Heart left ventricle (tissue), 16 donors: ENCODE measurements around the gene UTRN. TPM values are rescaled to one million over a fixed set of nuclear protein-coding genes. Genes with fewer than 3 reads are reported as not detected.
A peak's percentile ranks its signal among the peaks of the same experiment; 100 is the strongest.

Source experiments
- ATAC-seq, 4 donors: fragments of 200-7000 bp; cut with Tn5 transposase; one replicate each; pipeline ENCODE4 v1.9.1; 2020 to 2022; ENCODE audit warnings: moderate library complexity in 4 of 4, mild to moderate bottlenecking in 3 of 4, moderate number of reproducible peaks in 1 of 4
- DNase-seq, 5 donors: peaks; one replicate each; pipeline ENCODE4 v3.0.0-alpha.2; 2020
- H3K27ac ChIP-seq, 12 donors: fragments of 200-600 bp; sonication (generic) in 4 of 12; one replicate each; pipeline versions ENCODE4 v1.5.0 to v1.8.0; 2016 to 2022; ENCODE audit warnings: mild to moderate bottlenecking in 2 of 12
- H3K27me3 ChIP-seq, 9 donors: fragments of 200-600 bp; sonication (generic) in 2 of 9; one replicate each; pipeline versions ENCODE4 v1.5.1 to v1.8.0; 2016 to 2022; ENCODE audit warnings: mild to moderate bottlenecking in 3 of 9
- H3K36me3 ChIP-seq, 9 donors: fragments of 200-600 bp; sonication (generic) in 2 of 9; one replicate each; pipeline versions ENCODE4 v1.5.0 to v1.8.0; 2018 to 2022; ENCODE audit warnings: mild to moderate bottlenecking in 2 of 9
- H3K4me1 ChIP-seq, 12 donors: fragments of 200-600 bp; sonication (generic) in 4 of 12; one replicate each; pipeline versions ENCODE4 v1.5.0 to v1.8.0; 2016 to 2022; ENCODE audit warnings: mild to moderate bottlenecking in 3 of 12
- H3K4me3 ChIP-seq, 12 donors: fragments of 200-600 bp; sonication (generic) in 4 of 12; one replicate each; pipeline versions ENCODE4 v1.5.0 to v1.8.0; 2017 to 2022; ENCODE audit warnings: mild to moderate bottlenecking in 9 of 12, moderate library complexity in 4 of 12
- H3K9me3 ChIP-seq, 12 donors: fragments of 200-600 bp; sonication (generic) in 4 of 12; one replicate each; pipeline versions ENCODE4 v1.5.0 to v1.8.0; 2016 to 2022; ENCODE audit warnings: mild to moderate bottlenecking in 1 of 12
- CTCF ChIP-seq, 12 donors: fragments of 200-600 bp; sonication (generic) in 4 of 12; IDR thresholded peaks; one replicate each; pipeline versions ENCODE4 v1.5.0 to v1.8.0; 2018 to 2022; ENCODE audit warnings: antibody characterized with exemption in 12 of 12, mild to moderate bottlenecking in 5 of 12
- POLR2A ChIP-seq, 2 donors: fragments of 450-650 bp; IDR thresholded peaks; one replicate each; pipeline ENCODE4 v1.6.1; 2017; ENCODE audit warnings: antibody characterized with exemption in 2 of 2, mild to moderate bottlenecking in 2 of 2, moderate library complexity in 2 of 2
- WGBS, 4 donors: extraction: QIAGEN DNeasy Blood & Tissue Kit in 2 of 4; methylation state at CpG; one replicate each; pipeline versions ENCODE4 v1.1.5 to v1.1.7; 2013 to 2018; 5-methylcytosine and 5-hydroxymethylcytosine counted together
- intact Hi-C, 10 donors: fragments of 100-400 bp; cut with DNase I; formaldehyde crosslinking; loops; one replicate each; pipeline versions ENCODE4 v1.11.1 to v1.14.2; 2022
- polyA plus RNA-seq, 2 donors: library from polyadenylated mRNA; stranded (reverse); fragments of 200-250 nt; gene quantifications; one replicate each; pipeline ENCODE4 v1.2.3, GENCODE V29; 2013
- total RNA-seq, 9 donors: library from RNA; depleted of rRNA in 2 of 9; stranded (reverse); fragments of >200 nt in 2 of 9; fragmentation: NEBNext Ultra II Directional in 3 of 9; extraction: Animal tissue kit (Norgen Biotek cat#: 25700) in 3 of 9; gene quantifications; one replicate each; pipeline versions ENCODE4 v1.1.0 to v1.2.4, GENCODE V29; 2016 to 2023
- donor health status: ischemic (EF 13 %, LVEDD 7.1; RV severe dilation, severe dysfunction).
- donor health status: healthy with polysubstance abuse.
- donor health status: DM: no; HTN: yes; CAD: no.
- donor health status: DM: no; HTN: no; CAD: no.
- donor health status: ischemic (EF 25% LVEDD 6.9; RV normal size, moderate dysfunction).
- donor health status: ischemic (EF 25% LVEDD 5.7; RV mildly dilated, moderate dysfunction).
- donor health status: healthy.
- donor health status: DM: yes; HTN: yes; CAD: no.
- donor health status: ischemic (EF 35%, LVEDD 5.7; RV mildly dilated, moderate dysfunction).
- donor health status: nonischemic (EF 11% LVEDD 7.7; RV severe dilation, severe dysfunction).
- donor health status: DM: yes; HTN: yes; CAD: no.
- donor health status: PGD.
- donor health status: ischemic (EF 29% LVEDD 5.4; RV normal size, mild dysfunction).
- donor health status: nonischemic (EF 23%, LVEDD 6.1; RV moderate dilation, normal function).

Gene UTRN
- total and polyA plus RNA-seq, 11 donors = 13.9 to 129 (median 77.4) TPM

- no peak for ATAC-seq
- WGBS, 4 donors = 57 to 64% (median 61%) methylated on average over 4 of the region's 4 CpGs
- no peaks in the 10 kb centered on the region for H3K36me3 ChIP-seq
- TF ChIP-seq POLR2A (IDR thresholded peaks at IDR 0.05) = no peak
- no peaks in the 10 kb centered on the region for H3K27me3 ChIP-seq
- peaks cover 0 to 5% (median 0%) of the 10 kb centered on the region in 12 donors for H3K9me3 ChIP-seq
- no peak for DNase-seq
- peak overlapping the region in 4 of 12 donors; percentile 50 to 69 (median 66) for H3K27ac ChIP-seq
- H3K4me1 ChIP-seq = peaks cover 0 to 79% (median 42%) of the 10 kb centered on the region in 12 donors
- intact Hi-C loops = no loop called here
- H3K4me3 ChIP-seq = no peak overlapping the region
Observed at GRCh38 chr6:144326393-144326792, 41.3 kb downstream of the UTRN start.

DNA sequence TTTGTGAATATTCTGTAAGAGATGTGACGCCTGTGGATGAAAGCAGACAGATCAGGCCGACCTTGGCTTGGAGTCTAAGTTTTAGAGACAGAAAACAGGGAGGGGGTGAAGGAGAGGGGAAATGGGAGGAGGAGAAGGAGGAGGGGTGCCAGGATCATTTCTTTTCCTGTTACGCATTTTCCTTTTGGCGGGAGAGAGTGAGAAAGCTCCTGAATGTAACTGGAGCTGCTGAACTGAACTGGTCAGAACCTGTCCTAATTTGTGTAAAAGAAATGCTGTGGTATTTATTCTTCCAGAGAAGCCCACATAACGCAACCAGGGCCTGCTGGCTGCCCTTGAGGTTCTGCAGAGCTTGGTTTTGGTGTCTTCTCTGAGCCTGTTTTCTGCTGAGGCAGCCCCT, 41.9 kb downstream of the UTRN start:
- WGBS, 4 donors = 47 to 68% (median 58%) methylated on average over 5 of the region's 5 CpGs
- Histone ChIP-seq H3K4me3 (peak overlapping the region in 1 of 12 donors; percentile 21), H3K9me3 (peaks cover 0 to 5% (median 0%) of the 10 kb centered on the region in 12 donors), H3K4me1 (peaks cover 0 to 78% (median 45%) of the 10 kb centered on the region in 12 donors), H3K27me3 (no peaks in the 10 kb centered on the region), H3K27ac (peak overlapping the region in 11 of 12 donors; percentile 6 to 71 (median 50)), H3K36me3 (no peaks in the 10 kb centered on the region)
- ATAC-seq (peak; percentile 15 to 70 (median 38)), DNase-seq (no peak)
- TF ChIP-seq POLR2A (IDR thresholded peaks at IDR 0.05) (no peak), CTCF (IDR thresholded peaks at IDR 0.05) (no peak)
- intact Hi-C loops = no loop called here

DNA sequence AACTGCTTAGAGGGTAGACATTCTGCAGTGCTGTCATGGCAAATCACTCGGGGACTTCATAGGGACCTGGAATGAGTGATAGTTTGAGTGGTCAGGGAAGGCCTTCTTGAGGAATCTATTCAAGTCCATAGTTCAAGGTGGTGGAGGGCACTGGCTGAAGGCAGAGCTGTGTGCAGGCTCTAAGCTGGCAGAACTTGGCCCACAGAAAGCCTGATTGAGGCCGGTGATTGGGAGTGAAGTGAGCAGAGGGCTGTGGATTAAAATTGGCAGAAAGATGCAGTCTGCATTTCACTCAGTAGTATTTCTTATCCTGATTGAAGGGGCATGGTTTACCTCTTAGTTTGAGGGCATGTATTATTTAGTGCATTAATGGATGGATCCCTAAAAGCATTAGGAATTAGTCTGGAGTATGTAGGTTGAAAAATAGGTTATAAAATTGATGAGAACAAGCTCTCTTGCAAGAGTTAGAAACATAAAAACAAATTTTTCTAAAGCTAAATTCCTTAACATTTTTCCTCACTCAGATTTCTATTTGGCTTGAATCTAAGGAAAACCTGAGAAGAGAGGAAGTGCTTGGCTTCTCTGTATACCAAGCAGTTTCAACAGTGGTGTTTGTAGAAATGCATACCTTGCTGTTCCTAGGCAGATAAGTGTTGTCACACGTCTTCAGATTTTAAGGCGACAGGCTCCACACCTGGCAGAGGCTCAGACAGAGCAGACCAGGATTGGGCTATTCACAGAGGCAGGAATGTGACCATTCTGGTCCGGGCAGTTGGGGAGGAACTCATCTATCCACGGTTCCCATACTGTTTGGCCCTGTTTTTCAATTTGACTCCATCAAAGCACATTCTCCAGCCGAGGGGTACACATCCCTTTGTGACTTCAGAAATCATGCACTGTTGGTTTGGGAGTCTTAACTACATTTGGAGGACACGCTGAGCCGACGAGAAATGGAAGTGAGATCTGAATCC, 45.2 kb downstream of the UTRN start:
- intact Hi-C loops = no loop called here
- ATAC-seq (peak in 2 of 4 donors; percentile 10 to 32), DNase-seq (no peak)
- WGBS, 4 donors = 66 to 72% (median 67%) methylated on average over 10 of the region's 10 CpGs
- Histone ChIP-seq H3K27ac (peak overlapping the region in 1 of 12 donors; percentile 3), H3K4me1 (peaks cover 0 to 70% (median 56%) of the 10 kb centered on the region in 12 donors), H3K36me3 (no peaks in the 10 kb centered on the region), H3K9me3 (peaks cover 0 to 4% (median 0%) of the 10 kb centered on the region in 12 donors), H3K4me3 (no peak overlapping the region), H3K27me3 (no peaks in the 10 kb centered on the region)
- TF ChIP-seq POLR2A (IDR thresholded peaks at IDR 0.05) (no peak), CTCF (IDR thresholded peaks at IDR 0.05) (no peak)

DNA sequence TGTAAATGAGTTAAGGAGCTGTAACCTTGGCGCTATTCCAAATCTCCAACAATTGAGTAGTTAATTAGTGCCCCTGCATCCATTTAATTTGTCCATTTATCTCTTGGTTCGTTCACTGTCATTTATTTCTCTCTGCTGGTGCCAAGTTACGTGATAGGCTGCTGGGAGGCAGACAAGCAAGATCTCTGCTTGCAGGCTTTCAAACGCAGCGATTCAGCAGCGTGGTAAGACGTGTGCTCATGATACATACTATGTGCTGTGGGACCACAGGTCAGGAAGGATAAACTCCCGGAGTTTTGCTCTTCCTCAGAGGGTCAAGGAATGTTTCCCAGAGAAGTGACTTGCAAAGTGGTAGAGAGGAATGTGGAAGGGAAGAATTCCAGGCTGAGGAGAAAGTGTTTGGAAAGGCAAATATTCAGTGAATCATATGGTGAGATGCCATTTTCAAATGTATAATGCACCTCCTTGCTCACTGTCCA, 46.4 kb downstream of the UTRN start:
- H3K4me1 ChIP-seq = peaks cover 0 to 78% (median 64%) of the 10 kb centered on the region in 12 donors
- H3K4me3 ChIP-seq = no peak overlapping the region
- TF ChIP-seq POLR2A (IDR thresholded peaks at IDR 0.05) (no peak), CTCF (IDR thresholded peaks at IDR 0.05) (no peak)
- DNase-seq = no peak
- no peaks in the 10 kb centered on the region for H3K36me3 ChIP-seq
- ATAC-seq = no peak
- 45 to 60% (median 54%) methylated on average over 8 of the region's 8 CpGs for WGBS, 4 donors
- no peaks in the 10 kb centered on the region for H3K27me3 ChIP-seq
- H3K27ac ChIP-seq = no peak overlapping the region
- H3K9me3 ChIP-seq = no peaks in the 10 kb centered on the region
- intact Hi-C loops = no loop called here
